ENCODE data around the gene RGS16. TPM values are rescaled to one million over a fixed set of nuclear protein-coding genes. Genes with fewer than 3 reads are reported as not detected.

Gene RGS16
- total and polyA plus RNA-seq, 7 experiments from 2014 or later: 0.10 to 17.5 (median 0.54) TPM

GRCh38 chr1:182607566-182607965 lies 3.4 kb upstream of the RGS16 start:
- DNase-seq (no peak), ATAC-seq (no peak)
- H3K27ac ChIP-seq (ENCODE audit: low read depth, low read length): no peak overlapping the region
- H3K27ac Mint-ChIP-seq: no peak overlapping the region
- peaks cover 0 to 36% (median 25%) of the 10 kb centered on the region in 5 donors for H3K27me3 Mint-ChIP-seq
- no peaks in the 10 kb centered on the region for H3K27me3 ChIP-seq (ENCODE audit: control insufficient read depth in 2 of 2, insufficient read depth in 2 of 2, low read length in 2 of 2)
- H3K4me3 ChIP-seq (ENCODE audit: low read length): no peak overlapping the region
- intact Hi-C loops (cut with micrococcal nuclease): loop anchor here (10.0 kb wide), 2 partner anchors 463 to 1503 kb away; no protein-coding TSS in a partner anchor
- peaks cover 0 to 1% (median 0%) of the 10 kb centered on the region in 11 donors for H3K9me3 Mint-ChIP-seq
- no peaks in the 10 kb centered on the region for H3K36me3 ChIP-seq (ENCODE audit: control insufficient read depth in 2 of 3, insufficient read depth in 3 of 3, low read length in 3 of 3)
- CTCF ChIA-PET: interaction anchor here (0.5 to 18.0 kb wide), 3 partner anchors 12 to 194 kb away, joined by 4 to 403 read pairs (median 26); partner anchors contain the start of gene NPL
- H3K4me1 Mint-ChIP-seq: peaks cover 4 to 46% (median 18%) of the 10 kb centered on the region in 7 donors
- H3K4me1 ChIP-seq (ENCODE audit: control insufficient read depth in 2 of 2, insufficient read depth in 2 of 2, low read length in 2 of 2): peaks cover 13 to 22% of the 10 kb centered on the region in 2 donors
- H3K4me3 Mint-ChIP-seq: no peak overlapping the region
- POLR2A ChIA-PET: interaction anchor here (1.3 to 4.2 kb wide), 2 partner anchors 8 to 19 kb away, joined by 4 to 26 read pairs; partner anchors contain the start of gene RNASEL
- H3K9me3 ChIP-seq (ENCODE audit: control insufficient read depth in 2 of 3, low read length in 3 of 3): no peaks in the 10 kb centered on the region
- peaks cover 0 to 4% (median 0%) of the 10 kb centered on the region in 5 donors for H3K36me3 Mint-ChIP-seq

DNA sequence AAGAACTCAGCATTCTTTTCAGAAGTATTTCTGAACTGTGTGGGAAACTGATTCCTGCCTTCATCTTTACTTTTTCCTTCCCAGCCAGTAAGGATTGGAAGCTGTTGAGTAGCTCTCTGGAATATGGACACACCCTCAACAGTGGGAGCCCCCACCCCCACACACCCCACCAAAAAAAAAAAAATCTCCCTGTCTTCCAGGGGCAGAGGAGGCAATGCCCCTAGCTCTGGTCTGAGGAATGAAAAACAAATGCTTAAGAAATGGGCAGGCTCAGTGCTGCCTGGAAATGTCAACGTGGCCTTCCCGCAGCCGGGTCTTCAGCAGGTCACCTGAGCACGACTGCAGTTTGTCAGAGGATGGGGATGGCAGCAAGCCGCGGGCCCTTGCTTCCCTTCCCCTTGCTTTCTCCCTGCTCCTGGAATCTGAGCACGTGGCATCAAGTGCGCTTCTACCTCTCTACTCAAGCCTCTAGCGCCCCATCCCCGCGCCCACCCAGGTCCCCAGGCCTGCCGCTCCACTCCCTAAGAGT lies 479 bp downstream of the RGS16 start:
- ATAC-seq: peak; percentile 1
- Histone ChIP-seq H3K27me3 (ENCODE audit: control insufficient read depth in 2 of 2, insufficient read depth in 2 of 2, low read length in 2 of 2) (no peaks in the 10 kb centered on the region), H3K4me1 (ENCODE audit: control insufficient read depth in 2 of 2, insufficient read depth in 2 of 2, low read length in 2 of 2) (peaks cover 13 to 26% of the 10 kb centered on the region in 2 donors), H3K36me3 (ENCODE audit: control insufficient read depth in 2 of 3, insufficient read depth in 3 of 3, low read length in 3 of 3) (no peaks in the 10 kb centered on the region), H3K9me3 (ENCODE audit: control insufficient read depth in 2 of 3, low read length in 3 of 3) (no peaks in the 10 kb centered on the region), H3K4me3 (ENCODE audit: low read length) (peak overlapping the region; percentile 59), H3K27ac (ENCODE audit: low read depth, low read length) (peak overlapping the region; percentile 37)
- ChIA-PET CTCF (interaction anchor here (0.9 to 18.0 kb wide), 5 partner anchors 9 to 183 kb away, joined by 3 to 403 read pairs (median 7); partner anchors contain the start of genes NPL and RNASEL), POLR2A (interaction anchor here (0.6 to 4.2 kb wide), 13 partner anchors 9 to 185 kb away, joined by 3 to 26 read pairs (median 3); partner anchors contain the start of gene RNASEL)
- H3K27me3 Mint-ChIP-seq: peaks cover 0 to 8% (median 5%) of the 10 kb centered on the region in 5 donors
- H3K36me3 Mint-ChIP-seq: peaks cover 0 to 13% (median 0%) of the 10 kb centered on the region in 5 donors
- intact Hi-C loops (cut with micrococcal nuclease): loop anchor here (1.0 to 10.0 kb wide), 14 partner anchors 13 to 1499 kb away; partner anchors contain the start of genes GLUL (in 2 of the 2), DHX9 (in 1 of the 2), NPL (in 1 of the 2) and RNASEL (in 1 of the 2)
- H3K27ac Mint-ChIP-seq: peak overlapping the region in 5 of 9 donors; percentile 9 to 83 (median 51)
- no peaks in the 10 kb centered on the region for H3K9me3 Mint-ChIP-seq
- peaks cover 4 to 33% (median 16%) of the 10 kb centered on the region in 7 donors for H3K4me1 Mint-ChIP-seq
- peak overlapping the region in 7 of 10 donors; percentile 76 to 87 (median 82) for H3K4me3 Mint-ChIP-seq
- peak in 1 of 9 donors; percentile 35 for DNase-seq

GRCh38 chr1:182602935-182603645 lies 1.1 kb downstream of the RGS16 start:
- ChIA-PET CTCF (interaction anchor here (0.9 to 18.0 kb wide), 5 partner anchors 9 to 183 kb away, joined by 3 to 403 read pairs (median 7); partner anchors contain the start of genes NPL and RNASEL), POLR2A (interaction anchor here (0.6 to 1.3 kb wide), 7 partner anchors 8 to 184 kb away, joined by 3 to 7 read pairs (median 3); no protein-coding TSS in a partner anchor)
- H3K27ac ChIP-seq (ENCODE audit: low read depth, low read length): peak overlapping the region; percentile 12
- no peaks in the 10 kb centered on the region for H3K9me3 Mint-ChIP-seq
- DNase-seq (peak in 1 of 9 donors; percentile 54), ATAC-seq (peak; percentile 50)
- H3K27me3 Mint-ChIP-seq: peaks cover 0 to 5% (median 1%) of the 10 kb centered on the region in 5 donors
- peak overlapping the region in 7 of 10 donors; percentile 76 to 87 (median 82) for H3K4me3 Mint-ChIP-seq
- no peaks in the 10 kb centered on the region for H3K9me3 ChIP-seq (ENCODE audit: control insufficient read depth in 2 of 3, low read length in 3 of 3)
- H3K4me1 Mint-ChIP-seq: peaks cover 4 to 29% (median 16%) of the 10 kb centered on the region in 7 donors
- peaks cover 13 to 26% of the 10 kb centered on the region in 2 donors for H3K4me1 ChIP-seq (ENCODE audit: control insufficient read depth in 2 of 2, insufficient read depth in 2 of 2, low read length in 2 of 2)
- intact Hi-C loops (cut with micrococcal nuclease): loop anchor here (5.0 to 10.0 kb wide), 9 partner anchors 74 to 1498 kb away; partner anchors contain the start of genes GLUL (in 2 of the 2) and SMG7 (in 1 of the 2)
- peaks cover 0 to 13% (median 0%) of the 10 kb centered on the region in 5 donors for H3K36me3 Mint-ChIP-seq
- H3K4me3 ChIP-seq (ENCODE audit: low read length): no peak overlapping the region
- H3K36me3 ChIP-seq (ENCODE audit: control insufficient read depth in 2 of 3, insufficient read depth in 3 of 3, low read length in 3 of 3): no peaks in the 10 kb centered on the region
- no peaks in the 10 kb centered on the region for H3K27me3 ChIP-seq (ENCODE audit: control insufficient read depth in 2 of 2, insufficient read depth in 2 of 2, low read length in 2 of 2)
- peak overlapping the region in 4 of 9 donors; percentile 9 to 83 (median 61) for H3K27ac Mint-ChIP-seq

- ChIA-PET CTCF (interaction anchor here (1.3 to 18.0 kb wide), 4 partner anchors 13 to 185 kb away, joined by 7 to 403 read pairs (median 34); partner anchors contain the start of genes NPL and RNASEL), POLR2A (interaction anchor here (0.7 to 1.6 kb wide), 5 partner anchors 14 to 187 kb away, joined by 3 to 9 read pairs (median 3); partner anchors contain the start of gene RNASEL)
- peaks cover 0 to 21% (median 14%) of the 10 kb centered on the region in 7 donors for H3K4me1 Mint-ChIP-seq
- peaks cover 0 to under 1% (median 0%) of the 10 kb centered on the region in 5 donors for H3K27me3 Mint-ChIP-seq
- Histone ChIP-seq H3K27ac (ENCODE audit: low read depth, low read length) (no peak overlapping the region), H3K36me3 (ENCODE audit: control insufficient read depth in 2 of 3, insufficient read depth in 3 of 3, low read length in 3 of 3) (no peaks in the 10 kb centered on the region), H3K27me3 (ENCODE audit: control insufficient read depth in 2 of 2, insufficient read depth in 2 of 2, low read length in 2 of 2) (no peaks in the 10 kb centered on the region), H3K4me3 (ENCODE audit: low read length) (no peak overlapping the region), H3K9me3 (ENCODE audit: control insufficient read depth in 2 of 3, low read length in 3 of 3) (no peaks in the 10 kb centered on the region), H3K4me1 (ENCODE audit: control insufficient read depth in 2 of 2, insufficient read depth in 2 of 2, low read length in 2 of 2) (peaks cover 13 to 26% of the 10 kb centered on the region in 2 donors)
- H3K36me3 Mint-ChIP-seq: peaks cover 0 to 13% (median 0%) of the 10 kb centered on the region in 5 donors
- intact Hi-C loops (cut with micrococcal nuclease): loop anchor here (1.0 to 10.0 kb wide), 12 partner anchors 75 to 1497 kb away; partner anchors contain the start of genes GLUL (in 2 of the 2), DHX9 (in 1 of the 2) and SMG7 (in 1 of the 2)
- no peak overlapping the region for H3K4me3 Mint-ChIP-seq
- H3K27ac Mint-ChIP-seq: no peak overlapping the region
- no peaks in the 10 kb centered on the region for H3K9me3 Mint-ChIP-seq
- no peak for DNase-seq
- no peak for ATAC-seq
Observed at GRCh38 chr1:182601913-182602312, 2.3 kb downstream of the RGS16 start.

DNA sequence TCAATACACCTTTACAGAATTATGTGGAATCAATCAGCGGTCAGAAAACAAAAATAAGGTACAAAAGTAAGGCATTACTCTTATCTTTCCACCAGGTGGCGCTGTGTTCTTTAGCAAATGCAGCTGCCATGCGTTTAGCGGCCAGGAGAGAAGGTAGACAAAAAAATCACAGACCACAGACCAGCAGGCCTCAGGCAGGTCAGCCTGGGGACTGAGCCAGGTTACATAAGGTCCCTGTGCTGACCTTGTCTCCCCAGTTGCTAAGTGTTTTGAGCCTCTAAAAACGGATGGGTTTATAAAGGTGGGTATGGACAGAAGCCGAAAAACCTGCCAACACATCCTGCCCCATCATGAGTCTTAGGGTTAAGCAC lies 2.8 kb downstream of the RGS16 start:
- ChIA-PET POLR2A (interaction anchor here (0.7 to 3.4 kb wide), 7 partner anchors 13 to 187 kb away, joined by 3 to 11 read pairs (median 3); partner anchors contain the start of gene RNASEL), CTCF (interaction anchor here (0.7 to 18.0 kb wide), 9 partner anchors 13 to 517 kb away, joined by 3 to 403 read pairs (median 7); partner anchors contain the start of genes NPL and RNASEL)
- no peaks in the 10 kb centered on the region for H3K9me3 Mint-ChIP-seq
- H3K27me3 Mint-ChIP-seq: peaks cover 0 to 1% (median 0%) of the 10 kb centered on the region in 5 donors
- peaks cover 0 to 13% (median 0%) of the 10 kb centered on the region in 5 donors for H3K36me3 Mint-ChIP-seq
- Histone ChIP-seq H3K27me3 (ENCODE audit: control insufficient read depth in 2 of 2, insufficient read depth in 2 of 2, low read length in 2 of 2) (no peaks in the 10 kb centered on the region), H3K36me3 (ENCODE audit: control insufficient read depth in 2 of 3, insufficient read depth in 3 of 3, low read length in 3 of 3) (no peaks in the 10 kb centered on the region), H3K4me1 (ENCODE audit: control insufficient read depth in 2 of 2, insufficient read depth in 2 of 2, low read length in 2 of 2) (peaks cover 13 to 26% of the 10 kb centered on the region in 2 donors), H3K27ac (ENCODE audit: low read depth, low read length) (no peak overlapping the region), H3K9me3 (ENCODE audit: control insufficient read depth in 2 of 3, low read length in 3 of 3) (no peaks in the 10 kb centered on the region), H3K4me3 (ENCODE audit: low read length) (no peak overlapping the region)
- intact Hi-C loops (cut with micrococcal nuclease): loop anchor here (1.0 to 10.0 kb wide), 12 partner anchors 76 to 1497 kb away; partner anchors contain the start of genes GLUL (in 2 of the 2), DHX9 (in 1 of the 2) and SMG7 (in 1 of the 2)
- ATAC-seq (peak; percentile 51), DNase-seq (peak; percentile 39 to 78 (median 68))
- no peak overlapping the region for H3K27ac Mint-ChIP-seq
- H3K4me1 Mint-ChIP-seq: peaks cover 0 to 20% (median 14%) of the 10 kb centered on the region in 7 donors
- no peak overlapping the region for H3K4me3 Mint-ChIP-seq

Data from naive thymus-derived CD4-positive, alpha-beta T cell (primary cell).